ENCODE data around the gene CALN1.

DNA sequence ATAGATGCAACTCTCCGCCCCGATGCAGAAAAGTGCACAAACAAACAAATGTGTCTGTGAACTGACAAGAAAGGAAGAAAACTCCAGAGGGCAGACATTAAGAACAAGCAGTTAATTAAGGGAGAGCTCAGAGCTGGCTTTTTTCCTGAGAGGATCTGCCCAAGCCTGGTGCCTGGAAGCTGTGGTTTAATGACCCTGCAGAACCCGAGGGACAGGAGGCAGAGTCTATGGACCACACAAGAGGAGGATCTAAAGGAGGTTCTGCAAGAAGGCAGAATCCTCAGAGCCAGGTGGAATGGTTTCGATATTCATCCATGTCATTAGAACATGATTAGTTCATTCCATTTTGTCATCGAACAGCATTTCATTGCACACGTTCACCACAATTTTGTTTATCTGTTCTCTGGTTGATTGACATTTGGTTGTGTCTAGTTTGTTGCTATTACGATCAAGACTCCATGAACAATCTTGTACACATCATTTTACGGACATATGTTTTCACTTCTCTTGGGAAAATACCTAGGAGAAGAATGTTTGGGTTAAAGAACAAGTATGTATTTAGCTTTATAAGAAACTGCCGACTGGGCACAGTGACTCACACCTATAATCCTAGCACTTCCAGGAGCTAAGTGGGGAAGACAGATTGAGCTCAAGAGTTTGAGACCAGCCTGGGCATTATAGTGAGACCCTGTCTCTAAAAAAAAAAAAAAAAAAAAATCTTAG, 560.2 kb downstream of the CALN1 start:
- TF ChIP-seq, protein P1, sequence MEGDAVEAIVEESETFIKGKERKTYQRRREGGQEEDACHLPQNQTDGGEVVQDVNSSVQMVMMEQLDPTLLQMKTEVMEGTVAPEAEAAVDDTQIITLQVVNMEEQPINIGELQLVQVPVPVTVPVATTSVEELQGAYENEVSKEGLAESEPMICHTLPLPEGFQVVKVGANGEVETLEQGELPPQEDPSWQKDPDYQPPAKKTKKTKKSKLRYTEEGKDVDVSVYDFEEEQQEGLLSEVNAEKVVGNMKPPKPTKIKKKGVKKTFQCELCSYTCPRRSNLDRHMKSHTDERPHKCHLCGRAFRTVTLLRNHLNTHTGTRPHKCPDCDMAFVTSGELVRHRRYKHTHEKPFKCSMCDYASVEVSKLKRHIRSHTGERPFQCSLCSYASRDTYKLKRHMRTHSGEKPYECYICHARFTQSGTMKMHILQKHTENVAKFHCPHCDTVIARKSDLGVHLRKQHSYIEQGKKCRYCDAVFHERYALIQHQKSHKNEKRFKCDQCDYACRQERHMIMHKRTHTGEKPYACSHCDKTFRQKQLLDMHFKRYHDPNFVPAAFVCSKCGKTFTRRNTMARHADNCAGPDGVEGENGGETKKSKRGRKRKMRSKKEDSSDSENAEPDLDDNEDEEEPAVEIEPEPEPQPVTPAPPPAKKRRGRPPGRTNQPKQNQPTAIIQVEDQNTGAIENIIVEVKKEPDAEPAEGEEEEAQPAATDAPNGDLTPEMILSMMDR (IDR thresholded peaks at IDR 0.05): no peak
- TF ChIP-seq POLR2A (IDR thresholded peaks at IDR 0.05): no peak

All from prostate gland (tissue), 2 donors.